ENCODE data around the gene GNB1L.
A peak's percentile ranks its signal among the peaks of the same experiment; 100 is the strongest.

Gene GNB1L

DNA sequence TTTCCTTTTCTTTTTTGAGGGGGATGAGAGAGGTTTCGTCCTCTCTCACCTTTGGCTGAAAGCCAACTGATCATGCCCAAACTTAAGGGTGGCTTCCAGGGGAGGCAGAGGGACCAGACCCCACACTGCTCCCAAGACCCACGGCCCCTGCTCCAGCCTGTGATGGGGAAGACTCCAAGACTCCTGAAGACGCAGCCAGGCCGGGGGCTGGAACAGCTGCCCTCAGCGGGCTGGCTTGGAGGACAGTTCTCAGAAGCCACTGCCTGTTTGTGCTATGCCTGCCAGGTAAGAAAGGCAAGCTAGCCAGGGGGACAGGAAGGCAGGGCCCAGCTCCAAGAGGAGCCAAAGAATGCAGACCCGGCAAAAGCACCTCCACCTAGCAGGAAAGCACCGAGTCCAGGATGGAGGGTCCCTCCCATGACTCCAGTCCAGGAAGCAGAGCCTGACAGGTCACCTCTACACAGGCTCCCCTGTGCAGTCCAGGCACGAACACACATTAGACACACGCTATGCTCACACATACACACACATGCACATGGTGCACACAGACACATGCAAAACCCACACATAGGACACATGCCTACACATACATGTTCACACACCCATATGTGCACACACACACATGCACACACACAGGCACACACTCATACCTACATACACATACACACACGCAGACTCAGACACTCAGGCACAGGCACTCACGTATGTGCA, 31.3 kb downstream of the GNB1L start:
- no peak for DNase-seq (ENCODE audit: low read depth)

DNA sequence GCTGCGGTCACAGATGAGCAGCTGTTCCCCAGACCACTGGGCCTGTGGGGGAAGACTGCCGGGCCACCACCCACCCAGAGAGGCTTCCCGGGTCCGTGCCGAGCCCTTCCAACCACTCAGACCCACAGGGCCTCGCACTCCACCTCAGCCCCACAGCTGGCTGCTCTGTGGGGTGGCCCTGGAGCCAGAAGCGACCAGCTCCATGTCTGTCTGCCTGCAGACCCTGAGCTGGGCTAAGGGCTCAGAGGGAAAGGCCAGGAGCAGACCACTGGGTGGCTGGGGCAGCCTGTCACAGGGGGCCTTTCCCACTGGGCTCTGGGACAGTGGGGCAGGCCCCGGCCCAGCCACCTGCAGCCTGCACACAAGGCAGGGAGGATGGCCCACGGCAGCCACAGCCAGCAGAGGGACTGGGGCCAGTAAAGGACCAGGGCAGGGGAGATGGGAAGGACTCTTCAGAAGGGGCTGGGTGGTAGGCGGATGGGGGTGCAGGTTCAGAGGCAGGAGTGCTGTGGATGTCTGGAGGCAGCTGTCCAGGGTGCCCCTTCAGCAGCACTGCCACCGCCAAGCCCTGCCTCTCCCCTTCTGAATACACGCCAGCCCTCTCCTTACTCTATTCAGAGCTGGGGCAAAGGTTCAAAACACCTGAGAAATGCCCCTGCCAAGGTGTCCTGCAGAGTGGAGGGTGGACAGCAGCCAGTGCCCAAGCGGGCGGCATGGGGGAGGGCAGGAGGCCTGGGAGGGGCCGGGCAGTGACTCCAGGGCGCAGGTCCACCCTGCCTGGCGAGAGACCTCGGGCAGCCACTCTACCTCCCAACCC, 32.2 kb downstream of the GNB1L start:
- DNase-seq (ENCODE audit: low read depth), result no peak

DNA sequence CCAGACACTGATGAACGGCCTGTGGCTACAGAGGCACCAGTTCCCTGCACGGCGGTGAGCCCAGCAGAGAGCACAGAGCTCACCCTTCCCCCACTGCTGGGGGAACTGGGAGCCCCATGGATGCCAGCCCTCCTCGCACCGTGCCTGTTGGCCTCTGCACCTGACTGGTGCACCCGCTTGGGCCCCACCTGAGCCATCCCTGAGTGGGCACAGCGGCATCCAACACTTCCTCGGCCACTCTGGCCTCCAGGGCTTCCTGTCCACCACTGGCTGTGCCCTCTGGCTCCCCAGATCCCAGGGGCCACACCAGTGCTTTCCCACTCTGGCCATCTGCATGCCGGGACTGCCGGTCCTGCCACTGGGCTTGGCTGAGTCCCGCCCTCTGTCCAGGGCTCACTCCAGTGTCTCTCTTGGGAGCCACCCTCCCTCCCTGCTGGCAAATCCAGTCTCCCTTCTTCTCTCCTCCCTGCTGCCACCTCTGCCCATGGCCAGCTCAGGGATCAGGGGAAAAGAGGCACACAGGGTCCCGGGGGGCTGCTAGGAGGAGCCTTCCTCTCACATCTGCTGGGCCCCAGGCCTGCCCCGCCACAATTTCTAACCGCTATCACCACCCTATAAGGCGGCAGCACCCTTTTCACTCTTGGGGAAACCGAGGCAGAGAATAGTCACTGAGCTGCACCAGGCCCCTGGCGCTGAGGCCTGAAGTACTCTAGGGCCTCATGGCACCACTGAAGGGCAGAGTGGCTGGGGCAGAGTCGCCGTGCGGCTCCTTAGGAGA, 33.0 kb downstream of the GNB1L start:
- no peak for DNase-seq (ENCODE audit: low read depth)

DNA sequence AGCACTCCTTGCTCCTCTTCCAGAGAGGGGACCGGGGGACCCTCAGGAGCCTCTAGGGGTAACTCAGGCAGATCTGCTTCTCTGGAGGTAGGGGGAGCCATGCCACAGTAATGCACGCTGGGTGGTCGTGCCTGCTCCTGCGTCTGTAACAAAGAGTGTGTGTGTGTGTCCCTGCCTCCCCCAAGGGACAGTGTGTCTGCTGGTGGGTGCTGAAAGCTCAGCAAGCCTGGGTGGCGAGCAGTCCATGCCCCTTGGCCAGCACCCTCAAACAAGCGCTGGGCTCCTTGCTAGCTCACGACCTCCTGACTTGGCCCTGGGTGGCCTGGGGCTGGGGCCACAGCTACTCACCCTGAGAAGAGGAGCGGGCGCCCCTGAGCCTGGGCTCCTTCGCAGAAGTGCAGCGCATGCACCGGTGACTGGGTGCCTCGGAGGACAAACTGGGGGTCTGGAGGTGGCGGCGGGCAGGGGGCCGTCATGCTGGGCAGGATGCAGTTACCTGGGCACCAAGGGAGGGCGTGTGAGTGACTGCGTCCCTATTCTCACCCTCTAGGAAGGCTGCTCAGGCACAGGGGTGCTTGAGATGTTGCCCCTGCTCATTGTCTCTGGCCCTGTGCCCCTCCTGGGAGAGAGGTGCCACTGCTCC, 33.7 kb downstream of the GNB1L start:
- DNase-seq (ENCODE audit: low read depth), result no peak

DNA sequence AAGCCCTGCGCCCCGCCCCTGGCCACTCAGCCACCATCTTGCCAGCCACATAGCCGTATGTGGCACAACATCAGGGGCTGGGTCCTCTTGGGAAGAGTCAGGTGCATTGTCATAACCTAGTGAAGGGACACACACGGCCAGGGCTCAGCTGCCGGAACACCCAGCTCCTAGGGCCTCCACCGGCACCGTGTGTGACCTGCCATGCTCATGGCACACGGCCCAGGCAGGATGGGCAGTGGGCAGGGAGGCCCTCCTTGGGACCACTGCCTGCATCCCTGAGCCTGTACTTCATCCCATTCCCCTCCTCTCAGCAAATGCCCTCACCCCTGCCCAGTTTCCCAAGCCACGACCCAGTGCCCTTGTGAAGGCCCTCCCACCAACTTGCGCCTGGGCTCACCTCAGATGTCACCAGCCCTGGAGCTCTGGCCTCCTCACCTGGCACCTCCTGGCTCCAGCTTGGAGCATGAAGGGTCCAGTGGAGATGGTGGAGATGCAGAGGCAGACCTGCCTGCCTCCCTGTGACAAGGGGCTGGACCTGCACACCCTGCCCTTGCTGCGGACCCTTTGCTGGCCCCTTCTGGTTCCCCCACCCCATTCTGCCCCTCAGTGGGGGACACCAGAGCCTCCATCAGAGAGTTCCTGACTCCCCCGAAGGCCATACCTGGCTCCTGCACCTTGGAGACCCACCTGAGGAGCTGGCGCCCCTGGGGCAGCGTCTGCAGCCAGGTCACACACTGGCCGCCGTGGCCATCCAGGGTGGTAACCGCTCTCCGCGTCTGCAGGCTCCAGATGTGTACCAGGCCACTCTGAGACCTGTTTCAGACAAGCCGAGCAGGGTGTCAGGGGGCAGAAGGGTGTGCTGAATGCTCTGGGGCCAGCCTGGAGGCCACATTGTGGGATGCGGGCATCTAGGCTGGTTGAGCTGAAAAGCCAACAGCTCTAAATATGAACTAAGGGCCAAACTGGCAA, 34.5 kb downstream of the GNB1L start:
- no peak for DNase-seq (ENCODE audit: low read depth)

DNA sequence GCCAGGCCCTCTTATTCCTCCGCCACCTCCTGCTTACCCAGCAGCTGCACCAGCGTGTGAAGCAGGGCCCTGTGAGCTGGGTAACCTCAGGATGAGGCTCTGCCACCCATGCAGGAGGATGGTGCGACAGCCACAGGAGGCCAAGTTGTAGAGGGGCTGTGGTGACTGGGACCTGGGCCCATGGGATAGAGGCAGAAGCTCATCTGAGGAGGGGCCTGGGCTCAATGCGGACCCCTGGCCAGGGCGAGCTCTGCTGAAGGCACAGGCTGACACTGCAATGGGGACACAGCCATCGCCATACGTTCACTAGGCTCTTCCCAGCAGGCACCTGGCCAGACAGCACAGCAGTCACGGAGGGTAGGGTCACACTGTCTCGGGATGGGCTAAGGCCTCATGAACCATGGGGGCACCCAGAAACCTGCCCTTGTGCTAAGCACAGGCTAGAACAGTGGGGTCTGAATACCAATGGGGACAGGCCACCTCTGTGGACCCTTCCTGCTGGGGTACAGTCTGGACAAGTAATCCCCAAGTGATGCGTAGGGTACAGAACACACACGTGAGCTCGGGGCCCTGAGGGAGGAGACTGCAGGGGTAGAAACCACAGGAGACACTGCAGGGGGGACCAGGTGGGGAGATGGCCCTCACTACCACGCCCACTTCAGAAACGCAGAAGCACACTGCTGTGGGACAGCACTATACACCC, 35.3 kb downstream of the GNB1L start:
- DNase-seq (ENCODE audit: low read depth), result no peak

DNA sequence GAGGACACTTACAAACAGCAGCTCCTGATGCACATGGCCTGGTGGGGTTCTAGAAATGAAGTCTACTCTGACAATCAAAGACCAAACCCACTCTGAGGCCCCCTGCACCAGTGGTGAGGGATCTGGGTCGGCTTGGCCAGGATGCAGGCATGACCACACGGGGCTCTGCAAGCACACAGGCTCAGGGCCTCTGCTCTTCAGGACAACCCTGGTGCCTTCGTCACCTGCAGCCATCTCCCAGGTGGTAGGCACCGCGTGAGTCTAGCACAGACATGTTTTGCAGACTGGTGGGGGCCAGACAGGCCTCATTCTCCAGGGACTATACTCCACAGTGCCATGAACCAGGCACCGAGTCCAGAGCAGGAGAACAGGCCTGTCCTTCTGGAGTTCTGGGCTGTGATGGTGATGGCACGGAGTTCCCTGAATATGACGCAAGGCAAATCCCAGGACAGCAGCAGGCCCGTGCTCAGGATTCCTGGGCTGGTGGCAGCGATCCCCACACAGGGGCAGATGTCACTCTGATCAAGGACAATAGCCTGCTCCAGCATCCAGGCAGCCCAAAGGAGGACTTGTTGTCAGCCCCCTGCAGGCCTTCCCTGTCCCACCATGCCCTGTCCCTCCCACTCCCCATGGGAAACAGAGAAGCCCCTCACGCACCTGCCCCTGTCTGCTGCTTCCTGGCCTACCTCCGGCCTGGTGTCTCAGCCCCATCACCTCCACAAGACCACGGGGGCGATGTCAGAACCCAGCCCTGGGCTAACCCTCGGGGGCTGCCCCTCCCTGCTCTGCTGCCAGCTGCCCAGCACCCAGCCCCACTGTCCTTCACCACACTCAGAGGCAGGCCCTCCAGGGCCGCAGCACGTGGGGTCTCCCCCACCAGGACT, 36.1 kb downstream of the GNB1L start:
- DNase-seq (ENCODE audit: low read depth), result no peak

DNA sequence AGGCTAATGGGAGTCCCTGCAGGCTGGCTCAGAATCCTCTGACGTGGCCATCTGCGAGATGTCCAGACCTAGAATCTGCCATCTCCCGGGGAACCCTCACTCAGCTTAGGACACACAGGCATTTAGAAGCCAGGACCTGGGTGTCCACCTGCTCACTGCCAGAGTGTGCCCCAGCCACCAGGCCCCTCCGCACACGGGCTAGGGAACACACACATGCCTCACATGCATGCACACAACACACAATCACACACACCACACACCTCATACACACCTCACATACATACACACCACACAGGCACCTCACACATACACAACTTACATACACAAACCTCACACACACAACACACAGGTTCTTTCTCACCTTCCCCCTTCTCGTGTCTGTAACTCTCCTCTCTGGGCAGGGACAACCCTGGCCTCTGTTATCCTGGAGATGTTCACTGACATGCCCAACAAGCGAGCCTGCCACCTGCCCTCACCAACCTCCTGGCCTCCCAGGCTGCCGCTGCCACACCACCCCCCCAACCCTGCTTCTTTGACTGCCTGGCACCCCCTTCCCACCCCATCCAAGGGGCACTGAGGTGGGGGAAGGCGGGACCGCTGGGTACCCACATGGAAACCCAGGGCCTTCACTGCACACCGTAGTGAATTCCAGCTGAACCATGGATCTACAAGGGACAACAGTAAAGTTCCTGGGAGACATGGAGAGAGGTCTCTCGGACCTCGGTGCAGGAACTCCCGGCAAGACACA, 38.1 kb downstream of the GNB1L start:
- no peak for DNase-seq (ENCODE audit: low read depth)

DNA sequence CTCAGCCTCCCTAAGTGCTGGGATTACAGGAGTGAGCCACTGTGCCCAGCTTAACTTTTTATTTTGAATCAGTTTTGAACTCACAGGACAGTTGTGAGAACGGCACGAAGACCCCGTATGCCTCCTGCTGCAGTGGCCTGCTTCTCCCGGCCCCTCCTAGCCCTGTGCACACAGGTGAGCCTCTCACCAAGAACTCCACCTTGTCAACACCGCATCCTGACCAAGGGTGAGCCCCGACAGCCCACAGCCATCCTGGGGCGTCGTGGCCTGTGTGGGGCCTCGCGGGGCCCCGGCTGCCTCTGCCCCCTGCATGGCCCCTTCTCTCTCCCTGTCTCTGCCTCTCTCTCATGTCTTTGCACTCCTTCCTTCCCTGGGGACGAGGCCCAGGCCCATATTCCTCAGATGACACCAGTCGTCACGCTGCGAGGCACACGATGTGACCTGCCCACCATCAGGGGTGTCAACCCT, 38.8 kb downstream of the GNB1L start:
- DNase-seq (ENCODE audit: low read depth), result no peak

DNA sequence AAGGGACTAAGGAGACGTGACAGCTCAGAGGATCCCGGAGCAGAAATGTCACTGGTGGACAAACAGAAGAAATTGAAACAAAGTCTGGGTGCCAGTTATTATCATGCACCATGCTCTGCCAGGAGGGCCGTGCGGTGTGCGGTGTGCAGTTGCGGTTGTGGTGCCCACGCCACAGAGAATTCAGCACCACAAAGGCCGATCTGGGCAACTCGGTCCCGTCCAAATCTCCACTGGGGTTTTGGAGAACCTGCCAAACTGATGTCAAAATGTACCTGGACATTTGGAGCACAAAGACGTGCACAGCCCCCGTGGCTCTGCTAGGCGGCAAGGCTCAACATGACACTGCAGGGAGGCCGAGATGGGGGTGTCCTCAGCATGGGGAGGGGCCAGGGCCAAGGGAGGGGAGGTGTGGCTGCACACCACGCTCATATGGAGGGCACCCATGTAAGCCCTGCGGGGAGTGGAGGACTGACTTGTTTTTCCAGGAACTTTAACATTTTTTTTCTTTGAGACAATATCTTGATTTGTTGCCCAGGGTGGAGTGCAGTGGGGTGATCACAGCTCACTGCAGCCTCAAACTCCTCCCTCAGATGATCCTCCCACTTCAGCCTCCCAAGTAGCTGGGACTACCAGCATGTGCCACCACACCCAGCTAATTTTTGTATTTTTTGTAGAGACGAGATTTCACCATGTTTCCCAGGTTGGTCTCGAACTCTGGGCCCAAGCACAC, 39.4 kb downstream of the GNB1L start:
- DNase-seq (ENCODE audit: low read depth), result no peak

DNA sequence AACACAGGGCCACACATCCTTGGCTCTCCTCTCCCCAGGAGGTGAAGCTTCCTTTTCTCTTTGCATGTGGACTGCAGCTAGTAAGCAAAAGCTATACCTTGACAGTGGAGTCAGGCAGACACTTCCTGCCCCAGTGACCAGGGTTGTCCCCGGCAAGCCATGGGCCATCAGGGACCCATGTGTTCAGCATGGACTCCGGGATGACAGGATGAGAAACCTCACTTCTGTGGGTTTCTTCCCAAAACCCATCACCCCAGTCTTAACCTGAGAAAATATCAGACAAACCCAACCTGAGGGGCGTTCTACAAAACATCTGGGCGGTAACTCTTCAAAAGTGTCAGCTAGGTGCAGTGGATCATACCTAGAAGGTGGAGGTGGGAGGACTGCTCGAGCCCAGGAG, 40.2 kb downstream of the GNB1L start:
- no peak for DNase-seq (ENCODE audit: low read depth)

DNA sequence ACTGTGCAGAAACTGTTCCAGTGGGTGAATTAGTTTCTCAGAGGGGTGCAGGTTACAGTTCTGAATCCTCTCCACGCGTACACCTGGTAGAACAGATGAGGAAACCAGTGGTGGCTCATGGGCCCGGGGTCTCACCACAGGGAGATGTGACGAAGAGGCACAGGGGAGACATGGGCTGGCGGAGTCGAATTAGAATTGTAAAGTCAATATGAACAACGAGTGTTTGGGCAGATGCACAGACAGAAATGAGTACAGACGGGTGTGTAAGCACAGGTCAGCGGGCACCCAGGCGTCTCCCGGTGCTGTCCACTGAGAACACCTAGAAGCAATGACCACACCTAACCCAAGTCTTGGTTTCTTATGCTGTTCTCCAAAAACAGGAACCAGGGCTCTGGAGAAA, 41.8 kb downstream of the GNB1L start:
- DNase-seq (ENCODE audit: low read depth), result no peak

DNA sequence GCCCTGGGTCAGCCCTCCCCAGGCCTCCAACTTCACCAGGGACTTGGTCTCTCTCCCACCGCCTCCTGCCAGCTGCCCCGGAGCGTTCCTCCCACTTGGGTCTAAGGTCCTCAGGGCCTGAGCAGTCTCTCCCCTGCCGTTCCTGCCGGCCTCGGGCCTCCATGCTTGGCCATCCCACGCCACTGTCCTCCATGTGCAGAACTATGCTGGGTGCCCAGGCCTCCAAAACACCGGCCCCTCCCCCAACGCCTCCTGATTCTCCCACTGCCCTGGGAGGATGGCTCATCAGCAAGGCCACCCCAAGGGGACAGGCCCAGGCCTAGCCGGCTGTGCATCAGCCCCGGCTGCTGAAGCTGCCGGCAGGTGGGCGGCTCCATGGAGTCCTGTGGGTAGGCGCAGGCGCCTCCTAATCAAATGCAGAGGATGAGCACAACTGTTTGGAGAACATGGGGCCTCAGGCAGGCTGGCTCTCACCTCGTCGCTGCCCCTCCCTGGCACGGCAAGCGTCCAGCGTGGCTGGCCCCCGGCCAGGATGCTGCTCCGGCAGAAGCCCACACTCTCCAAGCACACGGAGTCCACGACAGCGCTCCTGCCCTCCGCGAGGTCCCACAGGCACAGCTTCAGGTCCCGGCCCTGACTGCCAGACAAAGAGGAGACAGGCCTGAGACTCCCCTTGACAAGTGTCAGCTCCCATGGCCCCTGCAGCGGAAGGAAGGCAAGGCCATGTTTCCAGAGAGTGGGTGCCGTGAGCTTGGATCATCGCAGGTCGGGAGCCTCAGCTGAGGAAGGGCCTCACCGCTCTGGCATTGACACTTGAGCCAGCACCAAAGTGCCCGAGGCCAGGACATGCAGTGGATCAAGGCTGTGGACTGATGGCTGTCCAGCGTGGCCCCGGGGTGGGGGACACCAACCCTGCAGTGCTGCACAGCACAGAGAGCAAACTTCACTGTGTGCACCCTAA, 42.6 kb downstream of the GNB1L start:
- DNase-seq (ENCODE audit: low read depth), result no peak

DNA sequence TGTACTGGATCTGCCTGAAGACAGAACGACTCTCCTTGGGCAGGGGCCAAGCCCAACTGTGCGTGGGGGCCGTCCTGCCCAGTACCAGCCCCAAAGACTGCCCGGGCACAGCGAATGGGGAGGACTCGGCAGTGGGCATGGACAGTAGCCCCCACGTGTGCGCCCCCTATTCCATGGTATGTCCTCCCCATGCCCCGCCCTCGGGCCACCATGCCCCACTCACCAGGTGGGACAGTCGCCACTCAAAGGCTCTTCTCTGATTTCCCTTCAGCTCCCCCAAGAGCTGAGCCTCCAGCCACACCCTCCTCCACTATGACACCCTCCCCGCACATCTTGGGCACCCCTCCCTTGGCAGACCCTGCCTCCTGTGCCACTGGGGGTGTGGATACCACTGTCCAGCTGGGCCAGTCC, 43.5 kb downstream of the GNB1L start:
- DNase-seq (ENCODE audit: low read depth), result no peak

DNA sequence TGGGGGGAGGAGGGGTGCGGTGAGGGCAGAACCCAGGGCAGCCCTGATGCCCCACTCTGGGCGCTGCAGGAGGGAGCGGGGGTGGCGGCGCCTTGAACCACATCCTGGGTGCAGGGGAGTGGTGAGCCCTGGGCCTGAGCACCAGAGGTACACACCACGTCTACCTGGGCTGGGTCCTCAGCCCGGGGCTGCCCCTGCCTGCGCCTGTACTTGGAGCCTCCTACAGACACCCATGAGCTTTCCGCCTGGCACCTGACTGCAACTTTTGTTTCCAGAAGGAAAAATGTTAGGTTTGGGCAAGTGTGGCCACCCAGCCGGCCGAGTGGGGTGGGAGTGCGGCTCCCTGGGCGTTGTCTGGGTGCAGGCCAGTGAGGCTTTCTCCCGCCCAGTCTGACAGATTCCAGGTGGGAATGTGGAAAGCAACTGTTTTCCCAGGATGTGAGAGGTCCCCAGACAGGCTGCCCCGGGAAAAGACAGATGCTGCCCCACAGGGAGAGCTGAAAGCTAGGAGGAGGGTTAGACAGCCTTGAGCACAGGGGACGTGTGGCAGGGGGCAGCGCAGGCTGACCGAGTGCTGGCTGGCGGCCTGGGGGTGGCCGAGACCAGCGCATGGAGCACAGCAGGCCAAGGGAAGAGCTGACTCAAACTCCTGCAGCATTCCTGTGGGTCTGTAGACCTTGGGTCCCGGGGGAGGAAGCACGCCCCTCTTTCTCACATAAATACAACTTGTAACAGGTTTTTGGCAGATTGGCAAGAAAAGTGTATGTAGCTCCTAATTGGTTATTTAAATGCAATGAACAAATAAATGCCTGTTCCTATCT, 44.1 kb downstream of the GNB1L start:
- DNase-seq (ENCODE audit: low read depth), result peak; percentile 70

DNA sequence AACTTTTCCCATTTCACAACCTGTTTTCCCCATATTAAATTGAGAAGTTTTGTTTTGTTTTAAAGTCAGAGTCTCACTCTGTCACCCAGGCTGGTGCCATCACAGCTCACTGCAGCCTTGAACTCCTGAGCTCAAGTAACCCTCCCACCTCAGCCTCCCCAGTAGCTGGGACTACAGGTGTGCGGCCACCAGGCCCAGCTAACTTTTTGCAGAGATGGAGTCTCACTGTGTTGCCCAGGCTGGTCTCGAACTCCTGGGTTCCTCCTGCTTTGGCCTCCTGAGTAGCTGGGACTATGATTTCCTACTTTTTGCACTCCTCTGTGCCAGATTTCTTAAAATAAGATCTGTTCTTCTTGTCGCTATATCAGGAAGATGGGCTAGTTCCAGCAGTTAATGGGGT, 44.9 kb downstream of the GNB1L start:
- DNase-seq (ENCODE audit: low read depth), result no peak

Measured in GM04503 (cell line).